GM19239 (cell line): ENCODE results near the gene CAMKK2.
"Not testable (repeated sequence)": the region's sequence is repeated elsewhere in the genome, so short reads cannot be mapped to it uniquely, and the experiment has no call there.

ENCODE experiments used
- DNase-seq: peaks from one replicate; pipeline ENCODE4 v3.0.0; 2011; ENCODE audit warnings: low spot score; ENCODE audit not compliant: insufficient read length
- FAIRE-seq: peaks from 2 replicates; lab custom pipeline; 2011; peaks lifted over from hg19 to GRCh38; lab: Jason Lieb, UNC

Gene CAMKK2

DNA sequence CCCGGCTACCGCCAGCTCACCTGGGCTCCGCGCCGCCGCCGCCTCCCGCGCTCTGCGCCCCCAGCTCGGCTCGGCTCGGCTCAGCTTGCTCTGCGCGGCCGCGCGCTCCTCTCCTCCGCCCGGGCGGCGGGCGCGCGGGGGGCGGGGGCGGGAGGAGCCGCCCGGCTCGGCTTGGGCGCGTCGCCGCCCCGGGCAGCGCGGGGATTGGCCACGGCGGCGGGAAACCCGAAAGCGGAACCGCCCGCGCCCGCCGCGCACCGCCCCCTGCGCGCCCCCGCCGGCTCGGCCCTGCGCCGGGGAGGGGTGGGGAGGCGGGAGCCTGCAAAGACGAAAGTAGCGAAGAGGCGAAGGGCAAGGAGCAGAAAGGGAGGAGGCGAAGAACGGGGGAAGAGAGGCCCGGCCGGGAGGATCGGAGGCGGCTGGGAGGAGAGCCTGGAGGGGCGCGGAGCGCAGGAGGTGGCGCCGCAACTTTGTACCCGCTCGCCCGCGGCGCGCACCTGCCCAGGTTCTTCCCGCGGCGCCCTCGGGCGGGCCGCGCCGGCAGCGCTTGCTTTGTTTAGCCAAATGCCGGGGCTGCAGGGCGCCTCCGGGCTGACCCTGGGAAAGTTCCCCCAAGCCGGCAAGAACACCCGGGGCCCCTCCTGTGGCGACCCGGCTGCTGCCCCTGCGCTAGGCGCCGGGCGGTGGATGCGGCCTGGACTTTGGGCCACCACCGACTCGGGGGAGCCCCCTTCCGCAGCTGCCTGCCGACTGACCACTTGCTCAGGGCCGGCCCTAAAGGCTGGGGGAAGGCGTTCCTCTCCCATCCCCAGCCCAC is at the start of gene CAMKK2:
CAMKK2 (minus strand) TSS at position 92 of the 817 bp plus-strand sequence. CDS start 22,183 bp downstream, outside the sequence.
- FAIRE-seq = peak; percentile 73
- peak; percentile 94 for DNase-seq

DNA sequence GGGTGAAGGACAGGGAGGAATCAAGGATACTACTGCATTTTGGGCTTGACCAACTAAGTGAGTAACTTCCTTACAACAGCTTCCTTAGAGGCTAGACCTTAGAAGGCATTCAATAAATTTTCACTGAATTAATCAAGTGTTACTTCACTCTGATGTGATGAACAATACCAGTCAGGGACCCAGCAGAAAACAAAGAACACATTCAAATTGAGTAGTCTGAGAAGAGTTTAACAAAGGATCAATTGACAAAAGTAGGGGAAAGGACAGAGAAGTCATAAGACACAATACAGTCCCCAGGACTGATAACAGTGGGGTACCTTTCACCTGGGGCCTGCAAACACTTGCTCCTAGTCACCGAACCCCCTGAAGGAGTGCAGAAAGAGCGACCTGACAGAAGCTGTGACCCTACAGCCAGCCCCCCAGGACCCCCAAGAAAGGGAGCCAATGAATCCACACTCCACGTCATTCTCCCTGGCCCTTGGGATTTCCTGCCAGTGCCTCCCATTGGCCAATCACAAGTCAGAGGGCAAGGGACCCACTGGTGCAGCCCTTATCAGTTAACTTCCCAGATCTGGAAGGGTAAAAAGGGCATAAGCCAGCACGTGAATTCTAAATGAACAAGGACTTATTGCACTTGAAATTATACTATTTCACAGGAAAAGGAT is 48.8 kb upstream of the CAMKK2 start:
- DNase-seq (no peak), FAIRE-seq (no peak)

GRCh38 chr12:121344506-121344905 is 48.0 kb upstream of the CAMKK2 start:
- DNase-seq = no peak
- no peak for FAIRE-seq

DNA sequence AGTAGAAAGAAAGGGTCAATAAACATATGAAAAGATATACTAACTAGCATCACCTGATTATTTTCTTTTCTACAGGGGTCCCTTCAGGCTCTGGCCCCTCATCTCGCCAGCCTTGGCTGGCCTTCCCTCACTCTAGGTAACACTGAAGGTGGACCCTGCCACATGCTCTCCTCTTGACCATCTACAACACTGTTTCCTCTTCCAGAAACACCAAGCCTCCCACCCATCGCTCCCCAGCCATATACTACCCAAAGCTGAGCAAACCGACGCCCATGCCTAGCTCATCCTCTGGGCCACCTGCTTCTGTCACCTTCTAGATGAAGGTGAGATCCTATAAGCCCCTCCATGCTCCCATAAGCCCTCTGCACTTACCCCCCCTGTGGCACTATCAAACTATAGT is 40.9 kb upstream of the CAMKK2 start:
- DNase-seq = no peak
- no peak for FAIRE-seq

- FAIRE-seq (peak; percentile 96), DNase-seq (peak; percentile 48)
Observed at GRCh38 chr12:121334513-121335343, 38.2 kb upstream of the CAMKK2 start.

GRCh38 chr12:121333747-121334146 is 37.2 kb upstream of the CAMKK2 start:
- no peak for FAIRE-seq
- no peak for DNase-seq

DNA sequence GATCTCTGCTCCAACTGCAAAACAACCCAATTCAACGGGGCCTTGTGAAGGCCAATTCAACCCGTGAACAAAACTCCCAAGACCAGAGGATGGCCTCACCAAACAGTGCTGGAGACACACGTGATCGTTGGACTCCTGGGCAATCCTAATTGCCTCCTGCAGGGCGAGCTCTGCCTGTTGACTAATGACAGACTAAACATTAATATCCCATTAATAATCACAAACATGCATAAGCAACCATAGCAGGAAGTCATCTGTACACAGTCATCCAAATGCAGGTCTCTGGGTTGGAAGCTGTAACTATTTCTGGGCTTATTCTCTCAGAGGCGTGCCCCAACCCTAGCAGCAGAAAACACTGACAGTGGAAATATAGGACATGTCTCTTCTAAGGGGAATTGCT is 34.7 kb upstream of the CAMKK2 start:
- FAIRE-seq (no peak), DNase-seq (no peak)

- DNase-seq = no peak
- no peak for FAIRE-seq
Observed at GRCh38 chr12:121330692-121331091, 34.2 kb upstream of the CAMKK2 start.

GRCh38 chr12:121330195-121330594 is 33.7 kb upstream of the CAMKK2 start:
- FAIRE-seq (no peak), DNase-seq (no peak)

DNA sequence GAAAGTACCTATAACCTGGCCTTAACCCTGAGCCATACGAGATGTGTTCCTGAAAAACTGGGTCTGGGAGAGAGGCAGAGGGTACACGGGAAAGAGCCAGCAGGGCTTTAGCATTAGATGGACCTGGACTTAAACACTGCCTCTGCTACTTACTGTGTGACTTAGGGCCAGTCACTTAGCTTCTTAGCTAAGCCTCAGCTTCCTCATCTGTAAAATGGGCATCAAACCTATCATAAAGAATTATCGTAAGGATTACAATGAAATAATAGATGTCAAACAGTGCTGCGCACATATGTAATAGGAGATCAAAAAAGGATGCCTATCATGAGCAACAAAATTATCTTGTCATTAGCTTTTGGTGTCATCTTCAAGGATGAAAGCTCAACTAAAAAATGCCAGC is 32.1 kb upstream of the CAMKK2 start:
- FAIRE-seq (no peak), DNase-seq (no peak)

DNA sequence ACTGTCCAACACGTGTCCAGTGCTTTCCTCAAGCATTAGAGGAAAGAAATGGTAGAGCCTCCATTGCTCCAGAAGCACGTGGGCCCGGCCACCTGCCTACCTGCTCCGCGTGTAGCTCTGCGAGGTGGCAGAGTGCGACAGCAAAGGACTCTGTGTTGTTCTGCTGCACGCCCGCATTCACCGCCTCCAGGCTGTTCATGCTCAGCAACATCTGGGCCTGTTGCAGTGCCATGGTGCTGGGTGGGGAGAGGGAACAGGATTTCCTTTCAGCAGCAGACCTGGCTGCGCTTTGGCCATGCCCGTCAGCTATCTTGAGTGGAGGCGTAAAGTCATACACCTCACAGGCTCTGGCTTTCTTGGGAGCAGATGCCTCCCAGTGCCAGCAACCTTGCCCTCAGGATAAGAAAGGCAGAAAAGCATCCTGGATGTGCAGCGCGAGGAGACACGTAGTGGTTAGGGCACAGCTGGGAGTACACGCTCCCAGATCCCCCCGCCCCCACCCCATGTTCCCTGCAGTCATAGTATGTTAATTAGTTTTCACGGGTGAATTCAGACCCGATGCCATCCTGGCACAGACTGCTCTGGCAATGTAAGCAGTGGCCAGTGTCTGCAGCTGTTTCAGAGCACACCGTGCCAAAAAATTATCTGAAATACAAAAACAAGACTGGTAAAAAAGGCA is 30.6 kb upstream of the CAMKK2 start:
- no peak for DNase-seq
- FAIRE-seq = no peak

DNA sequence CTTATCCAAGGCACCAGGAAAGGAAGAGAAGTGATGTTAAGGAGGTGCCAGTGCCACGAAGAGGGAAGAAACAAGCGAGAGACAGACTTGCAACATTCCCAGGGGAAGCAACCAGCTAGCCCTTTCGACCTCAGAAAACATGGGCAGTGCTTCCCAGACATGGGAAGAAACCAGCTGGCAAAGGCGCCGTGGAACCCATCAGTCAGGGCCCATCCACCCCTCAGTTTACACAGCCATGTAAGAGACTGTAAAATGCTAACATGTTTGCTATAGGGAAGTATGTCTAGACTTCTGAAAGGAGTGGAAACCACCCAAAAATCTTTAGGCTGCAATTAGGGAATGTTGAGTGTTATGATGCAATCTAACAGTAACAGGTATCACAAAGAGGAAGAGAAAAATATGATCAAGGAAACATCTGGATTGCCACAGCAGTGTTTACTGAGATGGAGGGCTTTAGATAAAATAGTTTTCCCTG is 29.4 kb upstream of the CAMKK2 start:
- FAIRE-seq (no peak), DNase-seq (no peak)

- FAIRE-seq = no peak
- no peak for DNase-seq
Observed at GRCh38 chr12:121323908-121324307, 27.4 kb upstream of the CAMKK2 start.

DNA sequence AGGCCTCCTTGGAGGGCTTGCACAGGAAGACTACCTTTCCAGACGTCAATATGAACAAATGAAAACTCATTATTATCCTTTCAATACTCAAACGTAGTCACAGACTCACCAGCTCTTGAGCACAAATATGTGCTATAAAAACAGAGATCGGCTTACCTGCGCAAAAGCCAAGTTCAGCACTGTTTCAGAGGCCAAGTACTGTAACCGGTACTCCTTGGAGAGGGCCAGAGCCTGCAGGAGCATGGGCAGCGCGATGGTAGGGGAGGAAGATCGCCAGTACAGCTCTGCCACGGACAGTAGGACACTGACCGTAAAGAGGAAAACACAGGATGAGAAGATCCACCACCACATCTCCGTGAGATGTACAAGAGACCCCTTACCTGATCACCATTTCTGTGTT is 21.6 kb upstream of the CAMKK2 start:
- no peak for FAIRE-seq

GRCh38 chr12:121314431-121314830 is 17.9 kb upstream of the CAMKK2 start:
- no peak for FAIRE-seq
- DNase-seq = no peak

More for the DNA sequence above, 21.6 kb upstream of the CAMKK2 start:
- no peak for DNase-seq

DNA sequence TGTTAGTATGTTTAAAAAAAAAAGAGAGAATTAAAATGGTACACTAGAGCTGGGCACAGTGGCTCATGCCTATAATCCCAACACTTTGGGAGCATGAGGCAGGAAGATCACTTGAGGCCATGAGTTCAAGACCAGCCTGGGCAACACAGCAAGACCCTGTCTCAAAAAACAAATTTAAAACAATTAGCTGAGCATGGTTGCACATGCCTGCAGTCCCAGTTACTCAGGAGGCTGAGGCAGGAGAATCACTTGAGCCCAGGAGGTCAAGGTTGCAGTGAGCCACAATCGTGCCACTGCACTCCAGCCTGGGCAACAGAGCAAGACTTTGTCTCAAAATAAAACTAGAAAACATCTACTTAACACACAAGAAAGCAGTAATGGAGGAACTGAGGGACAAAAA is 13.7 kb upstream of the CAMKK2 start:
- DNase-seq, FAIRE-seq: not testable (repeated sequence)

GRCh38 chr12:121307397-121307796 is 10.9 kb upstream of the CAMKK2 start:
- FAIRE-seq, DNase-seq: not testable (repeated sequence)

DNA sequence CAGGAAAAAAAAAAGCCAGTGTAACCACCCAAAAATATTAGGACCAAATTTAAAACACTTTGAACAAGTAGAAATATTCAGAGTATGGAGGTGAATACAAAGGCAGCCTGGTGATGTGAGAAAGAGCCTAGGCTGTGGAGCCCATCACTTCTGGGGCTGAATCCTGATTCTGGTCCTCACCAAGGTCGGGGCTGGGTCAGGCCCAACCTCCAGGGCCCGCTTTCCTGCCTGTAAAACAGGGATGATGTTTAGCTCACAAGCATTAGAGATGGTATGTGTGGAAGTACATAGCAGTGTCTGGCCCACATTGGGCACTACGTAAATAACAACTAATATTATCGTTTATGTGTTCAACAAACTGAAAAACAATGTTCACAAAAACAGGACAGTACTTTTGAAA is 7.8 kb upstream of the CAMKK2 start:
- DNase-seq (no peak), FAIRE-seq (no peak)

GRCh38 chr12:121301876-121302275 is 5.4 kb upstream of the CAMKK2 start:
- no peak for DNase-seq
- FAIRE-seq = no peak
